HG03196 (cell line): ENCODE measurements around the gene KRT23.

Source experiments
- ATAC-seq: cut with Tn5 transposase; IDR thresholded peaks from one replicate; pipeline ENCODE4 v1.9.1; 2021; ENCODE audit not compliant: unreplicated experiment

The KRT23 gene

DNA sequence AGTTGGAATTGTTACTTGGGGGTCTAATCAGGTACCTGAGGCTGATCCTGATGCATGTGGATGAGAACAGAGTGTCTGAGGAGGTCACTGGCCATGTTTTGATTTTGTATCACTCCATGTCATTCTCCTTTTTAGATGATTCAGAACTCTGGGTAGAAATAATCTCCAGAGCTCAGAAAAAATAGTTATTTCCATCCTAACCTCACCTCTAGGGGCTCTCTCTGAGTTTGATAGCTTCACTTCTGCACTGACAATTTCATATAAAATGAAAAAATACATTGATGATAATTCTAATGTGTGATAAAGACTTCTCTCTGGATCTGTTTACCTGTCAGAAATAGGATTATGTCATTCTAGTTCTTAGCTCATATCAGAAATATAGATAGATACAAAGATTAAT is 64.2 kb downstream of the KRT23 start:
- no peak for ATAC-seq
